Measurements from ENCODE around the gene PADI1.

- TF ChIP-seq FOXM1 (IDR thresholded peaks at IDR 0.05; ENCODE audit: borderline replicate concordance), result no peak
- TF ChIP-seq L3MBTL2 (conservative IDR thresholded peaks at IDR 0.05), result no peak
- no peak for TF ChIP-seq SP1 (IDR thresholded peaks at IDR 0.05)
- no peak for TF ChIP-seq HDGF (IDR thresholded peaks at IDR 0.05; ENCODE audit: borderline replicate concordance)
- no peak for TF ChIP-seq ARNT (IDR thresholded peaks at IDR 0.05)
- TF ChIP-seq SUZ12 (IDR thresholded peaks at IDR 0.05), result no peak
- TF ChIP-seq ELF4 (IDR thresholded peaks at IDR 0.05), result no peak
- TF ChIP-seq NFRKB (IDR thresholded peaks at IDR 0.05), result no peak
- no peak for TF ChIP-seq CTBP1 (IDR thresholded peaks at IDR 0.05; ENCODE audit: borderline replicate concordance)
- no peak for TF ChIP-seq FOXK2 (IDR thresholded peaks at IDR 0.05)
- no peak for TF ChIP-seq ZNF384 (IDR thresholded peaks at IDR 0.05)
- no peak for TF ChIP-seq FOXA1 (IDR thresholded peaks at IDR 0.05)
Observed at GRCh38 chr1:17220287-17220686, 15.4 kb downstream of the PADI1 start.
